NT2/D1 (cell line): ENCODE data around the gene COL23A1.

Experiments used
- YY1 ChIP-seq: IDR thresholded peaks from 2 replicates; pipeline ENCODE4 v1.6.1; 2011; ENCODE audit not compliant: insufficient read length, insufficient read depth
- ZNF274 ChIP-seq: IDR thresholded peaks from 2 replicates; pipeline ENCODE4 v1.6.1; 2011; ENCODE audit warnings: mild to moderate bottlenecking, low read depth, low read length

GRCh38 chr5:178469011-178469974 lies 120.9 kb downstream of the COL23A1 start:
- TF ChIP-seq YY1 (no peak), ZNF274 (no peak)
